Middle frontal gyrus (tissue), 1 donor: Measurements from ENCODE around the gene TPRX2.
"Not testable (repeated sequence)": the region's sequence is repeated elsewhere in the genome, so short reads cannot be mapped to it uniquely, and the experiment has no call there.

ENCODE experiments used
- DNase-seq: peaks from one replicate; pipeline ENCODE4 v3.0.0-alpha.2; 2015; ENCODE audit warnings: low spot score; ENCODE audit errors: extremely low spot score

The TPRX2 gene, protein sequence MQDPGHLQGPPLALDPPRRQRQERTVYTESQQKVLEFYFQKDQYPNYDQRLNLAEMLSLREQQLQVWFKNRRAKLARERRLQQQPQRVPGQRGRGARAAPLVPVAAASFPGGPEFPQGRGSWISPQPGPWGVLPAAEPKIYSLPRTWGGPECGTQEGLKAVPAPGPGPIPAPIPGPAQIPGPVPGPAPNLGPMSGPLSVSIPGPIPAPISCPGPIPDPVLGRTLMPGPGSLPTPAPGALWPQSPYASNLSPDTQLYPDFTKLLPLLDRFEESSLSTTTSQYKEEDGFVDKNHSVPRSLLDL

DNA sequence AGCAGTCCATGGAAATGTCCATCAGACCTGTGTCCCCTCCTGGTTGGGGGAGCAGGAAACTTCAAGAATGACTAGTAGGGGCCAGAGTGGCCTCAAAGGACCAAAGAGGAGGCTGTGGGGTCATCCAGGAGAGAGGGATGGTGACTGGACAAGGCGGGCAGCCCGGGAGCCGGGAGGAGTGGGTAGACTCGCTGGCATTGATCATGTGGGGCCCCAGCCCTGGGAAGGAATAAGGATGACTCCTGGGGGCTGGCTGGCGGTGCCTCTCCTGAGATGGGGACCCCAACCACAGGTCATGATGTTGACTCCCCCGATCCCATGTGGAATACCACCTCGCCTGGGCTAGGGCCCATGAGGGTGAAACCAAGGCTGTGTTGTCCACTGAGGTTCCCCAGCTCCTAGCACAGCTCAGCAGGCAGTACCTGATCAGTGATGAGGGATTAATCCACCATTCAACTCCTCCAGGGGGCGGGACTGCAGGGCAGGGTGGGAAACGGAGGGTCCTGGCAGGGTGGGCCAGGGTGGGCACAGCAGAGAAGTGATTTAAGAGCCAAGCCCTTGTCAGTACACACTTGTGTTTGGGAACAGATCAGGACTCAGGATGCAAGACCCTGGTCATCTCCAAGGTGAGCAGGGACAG lies at the start of gene TPRX2:
Gene TPRX2 (plus strand): TSS at position 590 of the 640 bp plus-strand sequence. CDS start 12 bp downstream, at position 602.
- not testable (repeated sequence) for DNase-seq

DNA sequence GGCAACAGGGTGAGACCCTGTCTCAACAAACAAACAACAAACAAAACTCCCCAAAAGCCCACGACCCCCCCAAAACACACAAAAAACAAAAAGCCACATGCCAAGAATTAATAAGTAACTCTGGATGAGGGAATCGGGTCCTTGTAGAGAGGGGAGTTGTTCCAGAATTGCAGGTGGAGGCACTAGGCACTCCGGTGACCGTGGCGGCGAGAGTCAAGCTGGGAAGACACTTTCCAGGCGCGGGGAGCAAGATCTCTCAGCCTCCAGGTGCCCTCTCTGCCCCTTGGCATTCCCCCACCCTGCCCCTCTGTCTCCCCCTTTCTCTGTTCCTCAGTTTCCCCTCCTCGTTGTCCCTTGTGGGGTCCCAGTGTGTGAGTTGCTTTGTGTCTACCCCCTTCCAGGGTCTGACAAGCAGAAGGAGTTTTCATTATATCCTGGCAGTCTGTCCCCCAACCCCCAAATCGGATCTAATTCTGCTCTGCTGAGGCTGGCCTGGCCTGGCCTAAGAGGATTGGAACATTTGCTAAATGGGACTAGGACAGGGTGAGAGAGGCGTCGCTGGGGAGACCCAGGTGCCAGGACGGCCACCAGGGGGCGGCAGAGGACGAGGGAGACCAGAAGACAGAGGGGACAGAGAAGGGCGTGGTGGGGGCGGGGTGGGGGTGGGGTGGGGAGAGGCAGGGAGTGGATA lies 45.6 kb upstream of the TPRX2 start:
- no peak for DNase-seq

DNA sequence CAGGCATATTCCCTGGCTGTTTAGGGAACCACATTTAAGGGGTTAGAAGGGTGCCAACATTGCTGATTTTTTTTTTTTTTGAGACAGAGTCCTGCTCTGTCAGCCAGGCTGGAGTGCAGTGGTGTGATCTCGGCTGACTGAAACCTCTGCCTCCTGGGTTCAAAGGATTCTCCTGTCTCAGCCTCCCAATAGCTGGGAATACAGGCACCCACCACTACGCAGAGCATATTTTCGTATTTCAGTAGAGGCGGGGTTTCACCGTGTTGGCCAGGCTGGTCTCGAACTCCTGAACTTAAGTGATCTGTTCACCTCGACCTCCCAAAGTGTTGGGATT lies 45.1 kb upstream of the TPRX2 start:
- DNase-seq = no peak

DNA sequence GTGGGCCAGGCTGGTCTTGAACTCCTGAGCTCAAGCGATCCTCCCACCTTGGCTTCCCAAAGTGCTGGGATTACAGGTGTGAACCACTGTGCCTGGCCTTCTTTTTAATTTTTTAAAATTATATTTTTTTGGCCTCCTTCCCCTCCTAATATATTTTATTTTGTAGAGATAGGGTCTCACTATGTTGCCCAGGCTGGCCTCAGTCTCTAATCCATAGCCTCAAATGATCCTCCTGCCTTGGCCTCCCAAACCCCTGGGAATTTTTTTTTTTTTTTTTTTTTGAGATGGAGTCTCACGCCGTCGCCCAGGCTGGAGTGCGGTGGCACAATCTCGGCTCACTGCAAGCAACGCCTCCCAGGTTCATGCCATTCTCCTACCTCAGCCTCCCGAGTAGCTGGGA lies 42.8 kb upstream of the TPRX2 start:
- not testable (repeated sequence) for DNase-seq

DNA sequence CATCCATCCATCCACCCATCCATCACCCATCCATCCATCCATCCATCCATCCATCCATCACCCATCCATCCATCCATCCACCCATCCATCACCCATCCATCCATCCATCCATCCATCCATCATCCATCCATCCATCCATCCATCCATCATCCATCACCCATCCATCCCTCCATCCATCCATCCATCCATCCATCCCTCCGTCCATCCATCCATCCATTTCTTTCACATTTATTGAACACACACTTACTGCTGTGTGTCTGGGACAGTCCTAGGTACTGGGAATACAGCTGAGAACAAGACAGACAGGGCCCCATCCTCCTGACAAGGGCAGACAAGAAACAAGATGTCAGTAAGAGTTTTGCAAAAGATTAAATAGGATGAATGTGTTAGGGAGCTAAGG lies 40.8 kb upstream of the TPRX2 start:
- DNase-seq = not testable (repeated sequence)

DNA sequence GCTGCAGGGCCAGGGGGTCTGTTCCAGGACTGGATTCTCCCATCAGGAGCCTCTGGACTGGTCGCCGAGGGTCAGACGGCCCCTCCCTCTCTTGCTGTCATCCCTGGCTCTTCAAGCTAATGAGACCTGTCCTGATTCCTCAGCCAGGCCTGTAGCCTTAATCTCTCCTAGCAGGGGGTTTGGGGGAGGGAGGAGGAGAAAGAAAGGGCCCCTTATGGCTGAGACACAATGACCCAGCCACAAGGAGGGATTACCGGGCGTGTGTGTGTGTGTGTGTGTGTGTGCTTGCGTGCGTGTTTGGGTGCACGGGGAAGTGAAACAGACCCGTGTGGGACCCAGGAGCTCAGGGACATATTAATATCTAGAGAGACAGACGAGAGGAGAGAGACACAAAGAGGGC lies 39.2 kb upstream of the TPRX2 start:
- DNase-seq = no peak

DNA sequence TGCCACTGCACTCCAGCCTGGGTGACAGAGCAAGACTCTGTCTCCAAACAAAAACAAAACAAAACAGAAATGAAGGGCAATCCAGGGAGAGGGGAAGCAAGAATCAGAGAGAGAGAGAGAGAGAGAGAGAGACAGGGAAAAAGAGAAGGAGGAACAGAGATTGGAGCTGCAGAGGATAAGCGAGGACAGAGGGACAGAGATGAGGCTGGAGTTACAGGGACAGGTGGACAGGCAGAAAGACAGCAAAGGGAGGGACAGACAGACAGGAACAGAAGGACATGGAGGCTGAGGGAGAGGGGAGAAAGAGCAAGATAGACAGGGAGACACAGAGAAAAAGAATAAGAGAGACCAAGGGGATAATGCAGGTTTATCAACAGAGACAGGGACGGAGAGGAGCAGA lies 38.6 kb upstream of the TPRX2 start:
- no peak for DNase-seq

DNA sequence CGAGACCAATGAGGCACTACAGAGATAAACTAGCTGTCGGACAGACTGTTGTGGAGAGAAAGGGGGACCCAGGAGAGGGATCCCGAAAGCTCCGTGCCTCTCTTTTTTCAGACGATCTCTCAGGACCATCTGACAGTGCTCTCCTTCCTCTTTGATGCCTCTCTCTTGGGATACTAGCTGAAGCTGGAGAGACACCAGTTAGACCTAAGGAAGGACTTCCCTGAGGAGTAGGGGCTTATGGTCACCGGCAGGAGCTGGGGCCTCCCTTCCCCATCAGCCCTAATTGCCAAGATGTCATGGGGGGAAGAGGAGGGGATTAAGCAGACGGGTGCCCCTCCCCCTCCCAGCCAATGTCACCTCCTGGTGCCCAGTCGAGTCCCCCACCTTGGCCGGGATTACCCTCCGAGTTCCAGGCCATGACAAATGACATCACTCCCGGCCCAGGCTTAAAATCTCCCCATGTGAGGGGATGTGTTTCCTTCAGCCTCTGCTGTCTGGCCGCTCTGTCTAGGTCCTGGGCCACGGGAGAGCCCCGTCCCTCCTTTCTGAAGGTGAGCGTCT lies 37.5 kb upstream of the TPRX2 start, which contains the start of gene CRX:
Gene CRX (plus strand): TSS at position 478 of the 561 bp plus-strand sequence. CDS start 12,507 bp downstream, outside the sequence.
- no peak for DNase-seq

DNA sequence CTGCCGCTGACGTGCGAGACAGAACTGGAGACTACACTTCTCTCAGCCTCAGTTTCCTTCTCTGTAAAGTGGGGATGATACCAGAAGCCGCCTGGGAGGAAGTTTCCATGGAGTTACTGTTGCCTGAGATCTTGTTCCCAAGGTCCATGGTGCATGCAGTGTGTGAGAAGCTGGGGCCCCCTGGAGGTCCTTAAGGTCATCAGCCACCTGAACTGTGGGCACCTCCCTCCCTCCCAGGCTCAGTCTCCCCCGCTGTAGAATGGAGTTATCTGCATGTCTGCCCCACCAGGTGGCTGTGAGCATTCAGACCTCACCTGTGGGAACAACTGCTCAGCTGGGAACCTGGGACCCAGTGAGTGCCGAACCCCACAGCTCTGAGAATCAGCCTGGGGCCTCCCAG lies 34.6 kb upstream of the TPRX2 start:
- no peak for DNase-seq

DNA sequence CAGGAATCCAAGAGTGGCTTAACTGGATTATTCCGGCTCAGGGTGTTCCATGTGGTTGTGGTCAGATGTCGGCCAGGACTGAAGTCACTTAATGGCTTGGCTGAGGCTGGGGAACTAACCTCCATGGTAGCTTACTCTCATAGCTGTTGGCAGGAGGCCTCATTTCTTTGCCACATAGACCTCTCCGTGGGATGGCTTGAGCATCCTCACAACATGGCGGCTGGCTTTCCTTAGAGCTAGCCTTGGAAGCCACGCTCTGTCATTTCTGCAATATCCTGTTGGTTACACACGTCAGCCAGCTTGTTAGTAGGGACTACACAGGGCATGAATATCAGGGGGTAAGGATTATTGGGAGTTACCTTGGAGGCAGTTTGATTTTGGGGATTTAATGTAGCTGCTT lies 32.2 kb upstream of the TPRX2 start:
- DNase-seq = no peak

DNA sequence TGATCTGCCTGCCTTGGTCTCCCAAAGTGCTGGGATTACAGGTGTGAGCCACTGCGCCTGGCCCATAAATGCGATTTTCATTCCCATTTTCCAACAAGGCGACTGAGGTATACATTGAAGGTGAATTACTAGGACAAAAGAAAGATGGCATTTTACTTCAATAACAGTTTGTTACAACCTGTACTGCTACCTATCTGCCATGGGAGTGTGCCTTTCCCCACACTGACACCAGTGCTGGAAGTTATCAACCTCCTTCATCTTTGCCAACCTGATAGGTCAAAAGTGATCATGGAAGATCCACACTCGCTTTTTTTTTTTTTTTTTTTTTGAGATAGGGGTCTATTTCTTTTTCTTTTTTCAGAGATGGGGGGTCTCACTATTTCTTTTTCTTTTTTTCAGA lies 26.3 kb upstream of the TPRX2 start:
- no peak for DNase-seq

DNA sequence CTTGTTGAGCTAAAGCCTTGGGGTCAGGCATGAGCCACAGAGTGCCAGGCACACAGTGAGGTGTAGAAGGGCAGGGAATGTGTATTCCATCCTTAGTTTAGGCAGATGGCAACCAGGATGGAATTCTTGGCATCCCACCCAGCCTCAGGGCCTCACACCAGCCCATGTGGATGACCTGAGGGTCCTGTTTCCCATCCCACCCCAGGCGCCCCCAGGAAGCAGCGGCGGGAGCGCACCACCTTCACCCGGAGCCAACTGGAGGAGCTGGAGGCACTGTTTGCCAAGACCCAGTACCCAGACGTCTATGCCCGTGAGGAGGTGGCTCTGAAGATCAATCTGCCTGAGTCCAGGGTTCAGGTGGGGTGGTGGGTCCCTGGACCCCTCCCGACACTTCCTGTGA lies 23.0 kb upstream of the TPRX2 start:
- DNase-seq = no peak

DNA sequence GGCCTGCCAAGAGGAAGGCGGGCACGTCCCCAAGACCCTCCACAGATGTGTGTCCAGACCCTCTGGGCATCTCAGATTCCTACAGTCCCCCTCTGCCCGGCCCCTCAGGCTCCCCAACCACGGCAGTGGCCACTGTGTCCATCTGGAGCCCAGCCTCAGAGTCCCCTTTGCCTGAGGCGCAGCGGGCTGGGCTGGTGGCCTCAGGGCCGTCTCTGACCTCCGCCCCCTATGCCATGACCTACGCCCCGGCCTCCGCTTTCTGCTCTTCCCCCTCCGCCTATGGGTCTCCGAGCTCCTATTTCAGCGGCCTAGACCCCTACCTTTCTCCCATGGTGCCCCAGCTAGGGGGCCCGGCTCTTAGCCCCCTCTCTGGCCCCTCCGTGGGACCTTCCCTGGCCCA lies 19.6 kb upstream of the TPRX2 start:
- DNase-seq = no peak

DNA sequence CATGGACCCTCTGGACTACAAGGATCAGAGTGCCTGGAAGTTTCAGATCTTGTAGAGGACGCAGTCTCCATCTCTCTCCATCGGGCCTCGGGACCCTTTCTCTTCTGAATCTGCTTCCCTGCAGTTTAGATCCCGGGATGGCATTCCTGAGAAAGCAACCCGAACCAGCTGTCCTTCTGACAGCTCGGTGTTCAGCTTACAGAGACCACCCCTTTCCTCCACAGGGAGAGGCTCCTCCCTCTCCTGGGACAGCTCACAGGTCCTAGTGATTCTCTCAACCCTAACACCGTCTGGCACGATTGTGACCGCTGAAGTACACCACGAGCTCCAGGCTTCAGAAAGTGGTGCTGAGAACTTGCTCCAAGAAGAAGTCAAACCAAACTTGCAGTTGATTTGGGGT lies 19.1 kb upstream of the TPRX2 start:
- DNase-seq = no peak

DNA sequence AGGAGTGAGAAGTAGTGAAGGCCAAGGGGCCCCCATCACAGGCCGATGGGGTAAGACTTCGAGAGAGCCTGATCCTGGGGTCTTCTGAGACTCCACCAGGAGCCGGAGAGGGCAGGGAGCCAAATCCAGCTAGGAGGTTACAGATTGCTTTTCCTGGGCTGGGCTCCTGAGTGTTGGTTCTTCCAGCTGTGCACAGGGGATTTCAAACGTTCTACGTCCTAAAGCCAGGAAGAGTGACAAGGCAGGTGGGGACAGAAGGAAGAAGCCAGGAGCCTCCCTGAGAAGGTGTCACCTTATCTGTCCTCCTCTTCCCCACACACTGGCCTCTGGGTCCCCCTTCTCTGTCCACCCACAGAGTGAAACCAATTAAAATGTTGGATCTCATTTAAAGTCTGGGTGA lies 16.1 kb upstream of the TPRX2 start:
- no peak for DNase-seq

DNA sequence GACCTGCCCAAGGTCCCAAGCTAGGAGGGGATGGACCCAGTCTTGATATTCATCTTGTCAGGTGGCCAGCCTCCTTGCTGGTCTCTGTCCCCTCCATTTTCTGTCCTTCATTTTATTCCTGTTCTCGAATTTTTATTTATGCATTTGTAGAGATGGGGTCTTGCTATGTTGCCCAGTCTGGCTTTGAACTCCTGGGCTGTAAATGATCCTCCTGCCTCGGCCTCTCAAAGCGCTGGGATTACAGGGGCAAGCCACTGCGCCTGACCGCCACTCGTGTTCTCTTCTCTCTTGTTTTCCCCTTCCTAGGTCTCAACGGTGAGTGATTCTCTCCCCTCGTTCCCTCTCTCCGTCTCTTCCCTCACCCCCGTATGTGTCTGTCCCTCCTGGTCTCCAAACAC lies 10.6 kb upstream of the TPRX2 start:
- no peak for DNase-seq

DNA sequence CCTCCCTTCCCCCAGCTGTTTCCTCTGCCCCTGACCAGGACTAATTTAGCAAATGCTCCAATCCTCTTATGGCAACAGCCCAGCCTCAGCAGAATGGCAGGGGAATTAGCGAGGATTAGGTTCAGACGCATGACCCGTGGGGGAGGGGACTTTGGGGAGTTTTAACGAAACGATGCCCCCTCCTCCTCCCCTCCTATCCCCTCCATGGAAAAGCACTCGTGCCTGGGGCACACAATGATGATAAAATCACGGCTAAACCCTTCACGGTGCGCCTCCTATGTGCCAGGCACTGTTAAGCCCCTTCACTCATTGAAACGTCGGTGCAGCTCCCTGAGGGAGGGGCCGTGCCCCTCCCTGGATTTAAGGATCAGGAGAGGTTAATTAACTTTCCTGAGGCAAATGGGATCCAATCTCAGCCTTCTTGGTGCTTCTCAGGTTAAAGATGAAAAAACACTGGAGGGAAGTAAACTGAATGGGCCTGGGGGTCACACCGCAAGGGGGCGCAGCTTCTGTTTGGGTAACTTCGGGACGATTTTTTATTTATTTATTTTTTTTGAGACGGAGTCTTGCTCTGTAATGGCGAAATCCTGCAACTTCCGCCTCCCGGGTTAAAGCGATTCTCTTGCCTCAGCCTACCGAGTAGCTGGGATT lies 10.1 kb upstream of the TPRX2 start:
- DNase-seq = no peak

DNA sequence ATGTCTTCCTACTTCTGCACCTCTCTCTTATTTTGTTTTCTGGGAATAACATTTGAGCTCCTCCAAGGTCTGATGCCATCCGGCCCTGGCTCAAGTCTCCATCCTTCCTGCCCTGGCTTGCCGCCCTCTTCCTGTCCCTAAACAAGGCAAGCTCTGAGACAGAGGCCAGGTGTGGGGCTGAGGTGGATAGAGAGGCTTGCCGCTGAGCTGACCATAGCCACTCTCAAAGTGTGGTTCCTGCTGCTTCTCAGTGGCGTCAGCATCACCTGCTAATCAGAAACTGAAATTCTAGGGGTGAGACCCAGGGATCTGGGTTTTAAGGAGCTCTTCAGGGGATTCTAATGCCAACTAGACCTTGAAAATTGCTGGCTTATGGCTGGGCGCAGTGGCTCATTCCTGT lies 6.0 kb upstream of the TPRX2 start:
- DNase-seq = no peak

DNA sequence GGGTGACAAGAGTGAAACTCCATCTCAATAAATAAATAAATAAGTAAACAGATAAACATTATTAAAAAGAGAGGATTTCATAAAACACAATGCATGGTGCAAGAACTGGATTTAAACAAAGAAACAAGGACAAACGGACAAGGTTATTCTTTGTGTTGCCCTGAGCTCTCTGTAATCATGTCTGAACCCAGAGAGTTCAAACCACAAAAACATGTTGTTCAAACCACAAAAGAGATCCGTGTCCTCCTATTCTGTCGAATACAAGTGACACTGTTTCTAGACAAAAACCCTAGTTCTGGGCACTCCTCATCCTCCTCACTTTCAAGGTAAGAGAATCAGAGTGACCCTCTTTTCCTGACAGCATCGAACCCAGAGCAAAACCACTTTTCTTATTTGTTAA lies 4.6 kb upstream of the TPRX2 start:
- no peak for DNase-seq

DNA sequence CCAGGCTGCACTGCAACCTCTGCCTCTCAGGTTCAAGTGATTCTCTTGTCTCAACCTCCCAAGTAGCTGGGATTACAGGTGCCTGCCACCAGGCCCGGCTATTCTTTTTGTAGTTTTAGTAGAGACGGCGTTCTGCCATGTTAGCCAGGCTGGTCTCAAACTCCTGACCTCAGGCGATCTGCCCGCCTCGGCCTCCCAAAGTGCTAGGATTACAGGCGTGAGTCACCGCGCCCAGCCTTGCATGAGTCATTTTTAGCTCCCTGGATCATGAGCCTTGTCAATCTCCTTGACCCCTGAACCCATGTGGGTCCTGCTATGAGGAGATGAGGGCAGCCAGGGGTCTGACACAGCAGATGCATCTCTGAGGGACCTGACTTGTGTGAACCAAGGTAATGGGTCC lies 804 bp upstream of the TPRX2 start:
- not testable (repeated sequence) for DNase-seq

DNA sequence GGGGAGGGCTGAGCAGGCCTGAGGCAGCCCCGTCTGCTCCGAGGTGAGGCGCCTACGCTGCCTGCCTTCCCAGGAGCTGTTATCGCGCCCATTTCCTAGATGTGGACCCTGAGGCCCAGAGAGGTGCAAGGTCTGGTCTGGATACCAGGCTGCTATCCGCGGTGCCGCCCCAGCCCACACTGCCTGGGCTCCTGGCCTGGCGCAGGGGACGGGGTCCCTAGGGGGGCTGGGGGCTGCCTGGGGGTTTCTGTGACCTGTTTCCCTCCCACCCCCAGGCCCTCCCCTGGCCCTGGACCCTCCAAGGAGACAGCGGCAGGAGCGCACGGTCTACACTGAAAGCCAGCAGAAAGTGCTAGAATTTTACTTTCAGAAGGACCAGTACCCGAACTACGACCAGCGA lies 803 bp downstream of the TPRX2 start:
- DNase-seq = not testable (repeated sequence)
